Posterior cingulate gyrus (tissue), 11 donors: Measurements from ENCODE around the gene DNAJA1.
"Not testable (repeated sequence)": the region's sequence is repeated elsewhere in the genome, so short reads cannot be mapped to it uniquely, and the experiment has no call there.

ENCODE experiments used
- DNase-seq, 10 donors: peaks; one replicate each; pipeline versions ENCODE4 v3.0.0 to v3.0.0-alpha.2; 2020 to 2021; ENCODE audit warnings: mixed read lengths in 3 of 10
- intact Hi-C: fragments of 100-400 bp; cut with DNase I; formaldehyde crosslinking; loops from one replicate; pipeline ENCODE4 v1.15.1; 2023

The DNAJA1 gene

GRCh38 chr9:33024966-33025571 lies at the start of gene DNAJA1:
DNAJA1 (plus strand) TSS chr9:33025273; CDS start chr9:33026485, 1,212 bp downstream.
- intact Hi-C loops: loop anchor here (10.0 kb wide), 1 partner anchor 50 kb away; the partner anchor contains the start of gene SMU1
- DNase-seq: peak; percentile 92 to 100 (median 95)

- intact Hi-C loops: no loop called here
- no peak for DNase-seq
Observed at GRCh38 chr9:32978051-32978450, 47.0 kb upstream of the DNAJA1 start.

DNA sequence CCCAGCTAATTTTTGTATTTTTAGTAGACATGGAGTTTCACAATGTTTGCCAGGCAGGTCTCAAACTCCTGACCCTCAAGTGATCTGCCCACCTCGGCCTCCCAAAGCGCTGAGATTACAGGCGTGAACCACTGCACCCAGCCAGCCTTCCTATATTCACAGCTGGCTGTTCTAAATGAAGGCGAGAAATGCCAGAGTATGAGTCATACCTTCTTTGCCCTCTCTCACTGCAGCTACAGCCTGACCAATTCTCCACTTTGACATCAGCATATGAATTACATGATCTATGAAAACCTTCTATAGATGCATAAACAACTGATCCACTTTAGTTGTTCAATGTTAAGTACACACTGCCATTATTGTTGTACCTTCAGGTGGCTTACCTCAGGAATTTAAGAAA lies 38.1 kb upstream of the DNAJA1 start:
- no peak for DNase-seq
- intact Hi-C loops: no loop called here

DNA sequence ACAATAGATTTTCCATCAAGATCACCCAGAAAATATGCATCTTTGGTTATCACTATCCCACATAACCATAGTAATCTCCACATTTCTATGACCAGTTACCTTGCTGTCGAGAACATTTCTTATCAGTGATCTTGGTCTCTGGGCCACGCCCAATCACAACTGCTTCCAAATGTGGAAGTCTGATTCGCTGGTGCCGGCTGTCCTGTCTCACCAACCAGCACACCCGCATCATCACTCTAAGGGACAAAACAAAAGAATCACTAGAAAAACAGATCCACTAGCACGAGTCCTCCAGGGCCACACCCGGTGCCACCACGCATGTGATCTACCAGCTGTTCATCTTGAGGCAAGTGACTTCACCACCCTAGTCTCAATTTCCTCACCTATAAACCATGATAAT lies 35.4 kb upstream of the DNAJA1 start:
- intact Hi-C loops: no loop called here
- DNase-seq: no peak

DNA sequence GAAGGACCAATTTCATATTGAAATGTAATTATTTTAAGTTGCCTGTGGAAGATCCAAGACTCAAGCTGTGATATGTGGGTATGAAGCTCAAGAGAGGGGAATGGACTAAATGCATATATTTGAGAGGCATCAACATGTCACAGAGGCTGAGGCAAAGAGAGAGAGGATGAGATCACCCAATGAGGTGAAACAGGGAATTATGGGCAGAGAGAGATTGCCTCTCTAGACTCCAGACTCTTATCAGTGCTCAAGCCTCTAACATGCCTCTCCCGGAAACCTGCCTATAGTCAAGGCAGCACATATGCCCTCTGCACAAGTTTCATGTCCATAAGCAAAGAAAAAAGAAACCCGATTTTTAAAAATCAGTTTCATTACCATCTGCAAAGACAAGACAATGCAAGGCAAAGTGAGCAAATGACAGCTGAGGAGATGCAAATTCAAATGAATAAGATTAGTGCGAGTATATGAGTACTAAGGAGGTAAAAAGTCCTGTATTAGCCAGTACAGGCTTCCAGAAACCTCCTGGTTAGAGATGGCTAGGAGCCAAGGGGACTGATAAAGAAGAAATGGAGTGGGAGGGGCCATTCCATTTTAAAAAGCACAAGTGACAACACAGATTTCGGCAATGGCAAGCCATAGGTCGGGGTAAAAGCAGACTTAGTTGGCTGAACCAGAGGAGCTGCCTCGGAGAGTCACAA lies 33.0 kb upstream of the DNAJA1 start:
- intact Hi-C loops: no loop called here
- no peak for DNase-seq

- no peak for DNase-seq
- intact Hi-C loops: no loop called here
Observed at GRCh38 chr9:32992595-32993238, 32.4 kb upstream of the DNAJA1 start.

DNA sequence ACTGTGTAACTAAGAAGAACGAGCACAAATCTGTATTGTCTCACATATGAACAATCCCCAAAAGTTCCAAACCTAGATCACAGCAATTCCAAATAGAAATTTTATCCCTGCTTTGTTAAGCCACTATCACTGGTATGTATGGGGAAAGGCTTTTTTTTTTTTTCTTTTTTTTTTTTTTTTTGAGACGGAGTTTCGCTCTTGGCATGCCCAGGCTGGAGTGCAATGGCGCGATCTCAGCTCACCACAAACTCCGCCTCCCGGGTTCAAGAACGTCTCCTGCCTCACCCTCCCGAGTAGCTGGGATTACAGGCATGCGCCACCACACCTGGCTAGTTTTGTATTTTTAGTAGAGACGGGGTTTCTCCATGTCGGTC lies 24.4 kb upstream of the DNAJA1 start:
- peak in 2 of 10 donors; percentile 21 to 69 for DNase-seq
- intact Hi-C loops: not testable (repeated sequence)

DNA sequence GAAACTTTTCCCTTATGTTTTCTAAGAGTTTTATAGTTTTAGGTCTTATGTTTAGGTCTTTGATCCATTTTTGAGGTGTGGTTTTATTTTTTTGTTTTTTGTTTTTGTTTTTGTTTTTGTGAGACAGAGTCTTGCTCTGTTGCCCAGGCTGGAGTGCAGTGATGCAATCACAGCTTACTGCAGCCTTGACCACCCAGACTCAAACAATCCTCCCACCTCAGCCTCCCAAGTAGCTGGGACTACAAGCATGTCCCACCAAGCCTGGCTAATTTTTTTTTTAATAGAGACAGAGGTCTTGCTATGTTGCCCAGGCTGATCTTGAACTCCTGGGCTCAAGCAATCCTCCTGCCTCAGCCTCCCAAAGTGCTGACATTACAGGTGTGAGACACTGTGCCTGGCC lies 19.7 kb upstream of the DNAJA1 start:
- DNase-seq, intact Hi-C loops: not testable (repeated sequence)

DNA sequence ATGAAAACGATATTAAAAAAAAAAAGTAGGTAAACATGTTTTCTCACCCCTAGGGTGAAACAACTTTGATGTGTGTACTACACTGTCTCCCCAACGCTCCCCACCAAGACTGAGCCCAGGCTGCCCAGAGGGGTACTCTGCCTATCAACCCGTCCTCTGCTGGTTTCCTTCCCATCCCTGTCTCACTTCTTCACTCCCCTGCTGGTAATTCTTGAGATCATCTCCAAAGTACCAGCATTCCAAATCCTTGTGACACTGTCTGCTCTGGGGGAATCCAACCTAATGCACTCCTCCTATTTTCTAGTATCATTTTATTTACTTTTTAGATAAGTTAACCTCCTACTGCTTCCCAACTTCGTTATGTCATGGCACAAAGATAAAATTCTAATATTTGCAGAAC lies 17.3 kb upstream of the DNAJA1 start:
- intact Hi-C loops: no loop called here
- DNase-seq: no peak

- intact Hi-C loops: no loop called here
- no peak for DNase-seq
Observed at GRCh38 chr9:33011831-33012230, 13.2 kb upstream of the DNAJA1 start.

DNA sequence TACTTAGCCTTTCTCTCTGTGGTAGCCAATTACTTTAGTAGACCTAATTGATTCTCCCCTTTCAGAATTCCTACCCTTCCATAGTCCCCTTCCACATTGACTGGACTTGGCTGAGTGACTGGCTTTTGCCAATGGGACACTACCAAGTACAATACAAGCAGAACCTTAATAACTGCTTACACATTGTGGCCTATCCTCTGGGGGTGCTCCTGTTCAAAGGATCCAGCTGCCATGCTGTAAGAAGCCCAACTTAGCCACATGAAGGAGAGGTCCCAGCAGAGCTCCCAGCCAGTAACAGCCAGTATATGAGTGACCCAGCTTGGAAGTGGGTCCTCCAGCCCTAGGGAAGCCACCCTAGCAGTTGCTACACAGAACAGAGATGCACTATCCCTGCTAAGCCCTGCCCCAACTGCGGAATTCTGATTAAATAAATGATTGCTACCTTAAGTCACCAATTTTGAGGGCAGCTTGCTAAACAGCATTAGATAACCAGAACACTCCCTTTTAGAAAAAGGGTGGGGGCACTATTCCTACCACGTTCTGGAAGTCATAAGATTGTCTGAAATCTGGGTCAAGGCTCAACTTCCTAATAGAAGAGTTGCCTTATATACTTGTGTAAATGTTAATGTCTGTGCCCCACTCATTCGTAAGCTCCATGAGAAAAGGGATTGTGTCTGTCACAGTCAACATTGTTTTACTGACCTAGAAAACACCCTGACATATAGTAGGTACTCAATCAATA lies 12.6 kb upstream of the DNAJA1 start:
- no peak for DNase-seq
- intact Hi-C loops: no loop called here

GRCh38 chr9:33013962-33014664 lies 11.0 kb upstream of the DNAJA1 start:
- intact Hi-C loops: no loop called here
- DNase-seq: no peak

DNA sequence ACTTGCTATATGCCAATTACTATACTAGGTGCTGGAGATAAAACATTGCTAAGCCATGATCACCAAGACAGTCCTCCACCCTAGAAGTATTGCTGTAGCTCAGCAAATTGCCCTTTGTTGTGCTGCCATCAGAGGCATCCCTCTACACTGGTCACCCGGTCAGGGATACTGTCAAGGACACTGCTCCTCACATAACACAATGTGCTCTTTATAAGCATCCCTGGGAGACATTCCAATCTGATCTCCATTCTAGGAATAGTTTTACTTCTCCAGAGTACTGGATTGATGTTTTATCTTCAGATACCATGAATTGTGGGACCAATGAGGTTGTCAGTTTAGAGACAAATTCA lies 10.4 kb upstream of the DNAJA1 start:
- no peak for DNase-seq
- intact Hi-C loops: no loop called here

GRCh38 chr9:33017283-33018041 lies 7.6 kb upstream of the DNAJA1 start:
- intact Hi-C loops: no loop called here
- DNase-seq: no peak

DNA sequence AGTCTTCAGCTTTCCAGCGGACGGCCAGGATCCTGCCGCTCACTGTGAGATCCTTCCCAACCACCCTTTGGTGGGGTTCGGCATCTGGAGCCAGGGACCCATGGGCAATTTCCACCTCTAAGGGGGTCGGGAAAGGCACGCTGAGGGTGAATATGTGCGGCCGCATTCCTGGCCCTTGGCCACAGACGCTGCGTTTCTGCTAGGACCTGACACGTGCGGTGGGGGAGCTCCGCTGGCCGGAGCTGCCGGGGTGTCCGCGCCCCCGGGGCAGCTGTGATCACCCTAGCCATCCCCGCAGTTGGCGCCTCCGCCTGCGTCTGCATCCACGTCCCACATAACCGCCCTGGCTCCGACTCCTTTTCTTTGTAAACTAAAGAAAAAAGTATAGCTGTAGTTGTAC lies 5.3 kb upstream of the DNAJA1 start:
- intact Hi-C loops: loop anchor here (10.0 kb wide), 1 partner anchor 55 kb away; the partner anchor contains the start of gene SMU1
- peak in 1 of 10 donors; percentile 80 for DNase-seq

DNA sequence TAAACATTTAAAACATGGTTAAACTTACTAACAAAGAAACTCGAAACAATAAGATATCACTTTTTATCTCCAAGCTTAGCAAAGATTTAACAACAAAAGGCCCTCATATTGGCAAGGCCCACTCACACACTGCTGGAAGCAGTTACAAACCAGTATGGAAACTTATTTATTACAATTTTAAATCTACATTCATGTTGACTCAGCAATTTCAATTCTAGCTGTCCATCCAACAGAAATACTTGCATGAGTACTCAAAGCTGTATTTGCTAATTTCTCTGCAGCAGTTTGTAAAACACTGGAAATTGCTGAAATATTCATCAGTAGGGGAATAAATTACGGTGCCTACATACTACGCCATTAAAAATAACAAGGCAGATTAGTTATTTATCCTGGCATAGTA lies 2.8 kb upstream of the DNAJA1 start:
- no peak for DNase-seq
- intact Hi-C loops: loop anchor here (10.0 kb wide), 1 partner anchor 52 kb away; the partner anchor contains the start of gene SMU1

- no peak for DNase-seq
- intact Hi-C loops: loop anchor here (10.0 kb wide), 1 partner anchor 52 kb away; the partner anchor contains the start of gene SMU1
Observed at GRCh38 chr9:33022755-33023154, 2.3 kb upstream of the DNAJA1 start.

- intact Hi-C loops: loop anchor here (10.0 kb wide), 1 partner anchor 51 kb away; the partner anchor contains the start of gene SMU1
- DNase-seq: no peak
Observed at GRCh38 chr9:33023661-33024060, 1.4 kb upstream of the DNAJA1 start.
